Measurements from ENCODE around the gene ASTN2.

DNA sequence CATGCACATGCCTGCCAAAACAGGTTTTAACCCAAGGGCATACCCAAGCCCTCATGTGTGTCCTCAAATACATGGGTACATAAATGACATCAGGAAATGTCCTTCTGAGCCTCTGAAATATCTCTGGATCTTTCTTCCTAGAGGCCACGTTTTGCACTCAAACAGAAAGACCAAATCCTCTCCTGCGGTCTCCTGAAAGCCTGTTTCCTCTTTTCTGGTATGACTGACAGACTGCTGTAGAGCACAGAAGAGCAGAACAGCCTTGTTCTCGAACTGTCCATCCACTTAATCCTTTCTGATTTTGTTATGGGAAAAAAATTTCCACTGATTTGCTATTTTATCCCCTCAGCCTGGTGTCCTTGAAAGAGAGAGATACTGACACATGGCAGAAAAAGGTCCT is 107.2 kb downstream of the ASTN2 start:
- TF ChIP-seq, protein P1, sequence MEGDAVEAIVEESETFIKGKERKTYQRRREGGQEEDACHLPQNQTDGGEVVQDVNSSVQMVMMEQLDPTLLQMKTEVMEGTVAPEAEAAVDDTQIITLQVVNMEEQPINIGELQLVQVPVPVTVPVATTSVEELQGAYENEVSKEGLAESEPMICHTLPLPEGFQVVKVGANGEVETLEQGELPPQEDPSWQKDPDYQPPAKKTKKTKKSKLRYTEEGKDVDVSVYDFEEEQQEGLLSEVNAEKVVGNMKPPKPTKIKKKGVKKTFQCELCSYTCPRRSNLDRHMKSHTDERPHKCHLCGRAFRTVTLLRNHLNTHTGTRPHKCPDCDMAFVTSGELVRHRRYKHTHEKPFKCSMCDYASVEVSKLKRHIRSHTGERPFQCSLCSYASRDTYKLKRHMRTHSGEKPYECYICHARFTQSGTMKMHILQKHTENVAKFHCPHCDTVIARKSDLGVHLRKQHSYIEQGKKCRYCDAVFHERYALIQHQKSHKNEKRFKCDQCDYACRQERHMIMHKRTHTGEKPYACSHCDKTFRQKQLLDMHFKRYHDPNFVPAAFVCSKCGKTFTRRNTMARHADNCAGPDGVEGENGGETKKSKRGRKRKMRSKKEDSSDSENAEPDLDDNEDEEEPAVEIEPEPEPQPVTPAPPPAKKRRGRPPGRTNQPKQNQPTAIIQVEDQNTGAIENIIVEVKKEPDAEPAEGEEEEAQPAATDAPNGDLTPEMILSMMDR (IDR thresholded peaks at IDR 0.05 in 8 of 11, conservative IDR thresholded peaks at IDR 0.05 in 3 of 11) = no peak
- TF ChIP-seq POLR2AphosphoS5 (IDR thresholded peaks at IDR 0.05) (no peak), POLR2A (IDR thresholded peaks at IDR 0.05) (no peak)

Data from spleen (tissue), 7 donors.